CD4-positive, alpha-beta memory T cell (primary cell): ENCODE results near the gene ZFP91. TPM values are rescaled to one million over a fixed set of nuclear protein-coding genes. Genes with fewer than 3 reads are reported as not detected.
A peak's percentile ranks its signal among the peaks of the same experiment; 100 is the strongest.

Experiments used
- CTCF ChIA-PET: fragments of 350-600 bp; sonication (Branson Sonifier 250); formaldehyde crosslinking; loops from one replicate; lab custom pipeline; 2021; ENCODE audit warnings: inconsistent platforms; ENCODE audit not compliant: partially characterized antibody; lab: Charles Lee
- POLR2A ChIA-PET: fragments of 350-600 bp; sonication (Branson Sonifier 250); formaldehyde crosslinking; loops from one replicate; lab custom pipeline; 2021; ENCODE audit not compliant: partially characterized antibody; lab: Charles Lee
- DNase-seq, 5 donors: peaks; one replicate each; pipeline versions ENCODE4 v3.0.0 to v3.0.0-alpha.2; 2020 to 2022; ENCODE audit warnings: mixed read lengths in 1 of 5
- H3K27ac ChIP-seq: one replicate; pipeline ENCODE4 v1.7.0; 2013; ENCODE audit warnings: low read depth, low read length
- H3K27me3 ChIP-seq: 2 replicates; pipeline ENCODE4 v1.7.0; 2013; ENCODE audit warnings: mild to moderate bottlenecking, low read length, moderate library complexity; ENCODE audit not compliant: insufficient read depth
- H3K36me3 ChIP-seq: 2 replicates; pipeline ENCODE4 v1.7.0; 2013; ENCODE audit warnings: mild to moderate bottlenecking, low read length, moderate library complexity; ENCODE audit not compliant: insufficient read depth
- H3K4me1 ChIP-seq: 2 replicates; pipeline ENCODE4 v1.7.0; 2013; ENCODE audit warnings: mild to moderate bottlenecking, low read length, moderate library complexity; ENCODE audit not compliant: insufficient read depth
- H3K4me3 ChIP-seq, 2 donors: one replicate each; pipeline ENCODE4 v1.7.0; 2013; ENCODE audit warnings: low read length in 2 of 2, mild to moderate bottlenecking in 1 of 2
- H3K9me3 ChIP-seq, 2 donors: one replicate each; pipeline ENCODE4 v1.7.0; 2013; ENCODE audit warnings: low read length in 2 of 2, control low read depth in 1 of 2; ENCODE audit not compliant: control insufficient read depth in 1 of 2
- H3K27ac Mint-ChIP-seq, 7 donors: one replicate each; pipeline ENCODE4 v1.8.0; 2020 to 2021; ENCODE audit warnings: mixed read lengths in 7 of 7, mild to moderate bottlenecking in 6 of 7, inconsistent platforms in 3 of 7, moderate library complexity in 3 of 7
- H3K27me3 Mint-ChIP-seq, 2 donors: one replicate each; pipeline ENCODE4 v1.8.0; 2020 to 2021; ENCODE audit warnings: mixed read lengths in 2 of 2
- H3K36me3 Mint-ChIP-seq, 2 donors: one replicate each; pipeline ENCODE4 v1.8.0; 2020 to 2021; ENCODE audit warnings: mixed read lengths in 2 of 2, inconsistent platforms in 1 of 2, mild to moderate bottlenecking in 1 of 2
- H3K4me1 Mint-ChIP-seq, 4 donors: one replicate each; pipeline ENCODE4 v1.8.0; 2020 to 2021; ENCODE audit warnings: mixed read lengths in 4 of 4, mild to moderate bottlenecking in 1 of 4
- H3K4me3 Mint-ChIP-seq, 8 donors: one replicate each; pipeline ENCODE4 v1.8.0; 2020 to 2021; ENCODE audit warnings: mixed read lengths in 8 of 8, mild to moderate bottlenecking in 7 of 8, moderate library complexity in 6 of 8, inconsistent platforms in 3 of 8
- H3K9me3 Mint-ChIP-seq, 8 donors: one replicate each; pipeline ENCODE4 v1.8.0; 2020 to 2021; ENCODE audit warnings: mixed read lengths in 8 of 8, mild to moderate bottlenecking in 5 of 8, inconsistent platforms in 3 of 8, moderate library complexity in 1 of 8
- intact Hi-C: fragments of 100-400 bp; cut with micrococcal nuclease; formaldehyde crosslinking; loops from one replicate; pipeline ENCODE4 v1.15.1; 2023
- polyA plus RNA-seq, 2 donors: library from polyadenylated mRNA; unstranded; fragments of 300-500 nt; fragmentation: Illumina TruSeq; gene quantifications; one replicate each; pipeline ENCODE4 v1.2.3, GENCODE V29; 2021
- total RNA-seq, 2 experiments: library from RNA; stranded (reverse); gene quantifications; one replicate each; pipeline ENCODE4 v1.2.3, GENCODE V29; 2021

ZFP91 gene
- total and polyA plus RNA-seq, 4 experiments from 2014 or later = 3.8 to 38.4 (median 22.7) TPM

DNA sequence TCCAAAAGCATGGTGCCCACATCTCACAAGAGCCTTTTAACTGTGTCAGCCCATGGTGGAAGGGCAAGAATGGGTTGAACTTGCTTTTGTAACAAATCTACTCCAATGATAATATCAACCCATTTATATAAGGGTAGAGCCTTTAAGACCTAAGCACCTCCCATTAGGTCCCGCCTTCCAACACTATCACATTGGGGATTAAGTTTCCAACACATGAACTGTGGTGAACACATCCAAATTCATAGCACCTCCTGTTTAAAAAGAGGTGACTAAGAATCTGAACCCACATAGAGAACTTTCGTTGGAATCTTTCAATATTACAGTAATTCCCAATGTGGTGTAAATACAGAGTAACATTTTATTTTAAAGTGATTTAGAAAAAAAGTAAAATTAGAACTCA is 34.4 kb downstream of the ZFP91 start:
- Mint-ChIP-seq H3K4me1 (peaks cover 9 to 16% (median 10%) of the 10 kb centered on the region in 4 donors), H3K4me3 (no peak overlapping the region), H3K36me3 (peaks cover 71 to 81% of the 10 kb centered on the region in 2 donors), H3K27ac (no peak overlapping the region), H3K27me3 (no peaks in the 10 kb centered on the region), H3K9me3 (no peaks in the 10 kb centered on the region)
- H3K9me3 ChIP-seq = no peaks in the 10 kb centered on the region
- H3K4me3 ChIP-seq = no peak overlapping the region
- no peaks in the 10 kb centered on the region for H3K4me1 ChIP-seq
- H3K27me3 ChIP-seq = no peaks in the 10 kb centered on the region
- H3K27ac ChIP-seq = no peak overlapping the region
- ChIA-PET POLR2A (no interaction called here), CTCF (interaction anchor here (1.1 to 2.8 kb wide), 3 partner anchors 16 to 46 kb away, joined by 3 to 8 read pairs (median 7); no protein-coding TSS in a partner anchor)
- intact Hi-C loops = loop anchor here (10.0 kb wide), 1 partner anchor 48 kb away; no protein-coding TSS in a partner anchor
- H3K36me3 ChIP-seq = peaks cover 80% of the 10 kb centered on the region
- DNase-seq = no peak

DNA sequence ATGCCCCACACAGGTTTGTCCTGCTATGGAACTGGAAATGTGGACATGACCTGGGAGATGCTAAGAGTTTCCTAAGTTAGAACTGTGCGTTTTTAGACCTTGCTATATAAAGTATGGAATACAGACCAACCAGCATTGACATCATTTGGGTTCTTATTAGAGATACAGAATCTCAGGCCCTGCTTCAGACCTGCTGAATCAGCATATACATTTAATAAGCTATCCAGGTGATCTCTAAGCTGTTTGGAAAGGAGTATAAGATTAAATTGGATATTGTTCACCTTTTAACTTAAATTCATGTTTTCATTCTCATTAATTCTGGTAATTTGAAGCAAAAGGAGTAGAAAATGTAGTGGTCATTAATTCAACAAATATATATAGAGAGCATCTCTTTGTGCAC is 36.7 kb downstream of the ZFP91 start:
- POLR2A ChIA-PET = no interaction called here
- Histone ChIP-seq H3K27ac (no peak overlapping the region), H3K4me1 (no peaks in the 10 kb centered on the region), H3K4me3 (no peak overlapping the region), H3K36me3 (peaks cover 80% of the 10 kb centered on the region), H3K9me3 (no peaks in the 10 kb centered on the region), H3K27me3 (no peaks in the 10 kb centered on the region)
- Mint-ChIP-seq H3K36me3 (peaks cover 80 to 90% of the 10 kb centered on the region in 2 donors), H3K9me3 (no peaks in the 10 kb centered on the region), H3K27me3 (no peaks in the 10 kb centered on the region), H3K4me3 (no peak overlapping the region), H3K27ac (peak overlapping the region in 1 of 7 donors; percentile 78), H3K4me1 (peaks cover 0 to 8% (median 5%) of the 10 kb centered on the region in 4 donors)
- no peak for DNase-seq
- CTCF ChIA-PET = interaction anchor here (1.0 kb wide), 1 partner anchor 47 kb away, joined by 4 read pairs; no protein-coding TSS in a partner anchor
- intact Hi-C loops = loop anchor here (10.0 kb wide), 1 partner anchor 51 kb away; no protein-coding TSS in a partner anchor

- POLR2A ChIA-PET = no interaction called here
These were observed 37.7 kb downstream of the ZFP91 start for GRCh38 chr11:58616594-58616993.

DNA sequence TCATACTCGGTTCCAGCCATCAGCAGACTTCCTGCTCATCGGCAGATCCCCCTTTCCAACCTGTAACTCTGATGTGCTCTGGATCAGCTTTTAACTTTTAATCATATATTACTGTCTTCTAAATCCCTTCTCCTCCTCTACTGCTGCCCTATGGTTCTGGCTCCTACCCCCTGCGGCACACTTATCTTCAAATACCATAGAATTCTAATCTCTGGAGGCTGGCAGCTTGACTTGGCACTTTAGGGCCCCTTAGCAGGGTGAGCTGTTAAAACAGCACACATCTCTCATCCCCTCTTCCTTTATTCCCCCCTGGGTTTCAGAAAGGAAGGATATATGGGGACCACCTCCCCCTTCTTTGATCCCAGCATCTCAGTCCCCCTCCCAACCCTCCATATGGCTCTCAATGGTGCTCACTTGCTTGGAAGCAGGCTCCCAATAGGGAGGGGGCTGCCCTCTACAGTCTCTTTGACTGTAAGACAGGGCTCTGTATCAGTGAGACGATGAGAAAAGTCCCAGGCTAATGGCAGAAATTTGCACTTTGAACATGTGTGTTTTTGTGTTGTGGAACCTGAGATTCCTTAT is 39.2 kb downstream of the ZFP91 start:
- Mint-ChIP-seq H3K27ac (peak overlapping the region in 4 of 7 donors; percentile 28 to 68 (median 44)), H3K36me3 (peaks cover 65 to 81% of the 10 kb centered on the region in 2 donors), H3K4me3 (no peak overlapping the region), H3K4me1 (peaks cover 0 to 4% (median 0%) of the 10 kb centered on the region in 4 donors), H3K9me3 (no peaks in the 10 kb centered on the region), H3K27me3 (no peaks in the 10 kb centered on the region)
- no peaks in the 10 kb centered on the region for H3K4me1 ChIP-seq
- no peak for DNase-seq
- no peak overlapping the region for H3K27ac ChIP-seq
- intact Hi-C loops = loop anchor here (1.0 to 10.0 kb wide), 2 partner anchors 39 to 53 kb away; partner anchors contain the start of gene ZFP91
- no peak overlapping the region for H3K4me3 ChIP-seq
- peaks cover 66% of the 10 kb centered on the region for H3K36me3 ChIP-seq
- ChIA-PET POLR2A (no interaction called here), CTCF (interaction anchor here (2.3 kb wide), 1 partner anchor 50 kb away, joined by 9 read pairs; no protein-coding TSS in a partner anchor)
- no peaks in the 10 kb centered on the region for H3K27me3 ChIP-seq
- no peaks in the 10 kb centered on the region for H3K9me3 ChIP-seq

More at GRCh38 chr11:58616594-58616993, 37.7 kb downstream of the ZFP91 start:
- H3K9me3 Mint-ChIP-seq = no peaks in the 10 kb centered on the region
- no peak overlapping the region for H3K4me3 Mint-ChIP-seq
- CTCF ChIA-PET = no interaction called here
- no peaks in the 10 kb centered on the region for H3K27me3 Mint-ChIP-seq
- Histone ChIP-seq H3K4me3 (no peak overlapping the region), H3K36me3 (peaks cover 70% of the 10 kb centered on the region), H3K9me3 (no peaks in the 10 kb centered on the region), H3K27ac (no peak overlapping the region), H3K4me1 (no peaks in the 10 kb centered on the region), H3K27me3 (no peaks in the 10 kb centered on the region)
- DNase-seq = no peak
- H3K36me3 Mint-ChIP-seq = peaks cover 71 to 82% of the 10 kb centered on the region in 2 donors
- H3K4me1 Mint-ChIP-seq = peaks cover 0 to 3% (median 2%) of the 10 kb centered on the region in 4 donors
- peak overlapping the region in 1 of 7 donors; percentile 9 for H3K27ac Mint-ChIP-seq
- intact Hi-C loops = loop anchor here (10.0 kb wide), 1 partner anchor 52 kb away; no protein-coding TSS in a partner anchor

DNA sequence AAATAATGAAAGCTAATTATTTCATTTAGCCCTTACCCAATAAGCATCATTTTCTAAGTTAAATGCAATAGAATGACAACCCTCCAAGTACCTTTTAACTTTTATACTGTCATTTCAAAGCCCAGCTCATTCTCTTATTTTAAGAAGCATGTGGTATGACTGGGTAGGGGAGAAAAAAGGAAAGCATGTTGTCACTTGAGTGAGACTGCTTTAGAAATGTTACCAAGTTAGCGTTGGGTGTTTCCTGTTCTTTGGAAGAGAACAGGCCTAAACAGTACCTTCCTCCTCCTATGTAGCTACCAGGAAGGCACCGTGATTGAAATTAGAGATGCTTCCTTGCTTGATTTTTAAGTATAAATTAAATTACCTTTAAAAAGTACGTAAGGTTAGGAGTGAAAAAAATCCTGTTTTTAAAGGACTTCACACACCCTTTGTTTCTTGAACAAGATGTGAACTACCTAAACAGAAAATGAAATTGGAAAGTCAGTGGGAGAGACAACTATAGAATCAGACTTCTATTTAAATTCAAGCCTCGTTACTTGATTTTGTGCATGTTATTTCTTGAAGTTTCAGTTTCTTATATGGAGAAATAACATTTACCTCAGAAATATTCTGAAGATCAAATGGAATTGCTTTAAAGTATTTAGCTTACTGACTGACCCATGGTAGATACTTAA is 42.9 kb downstream of the ZFP91 start:
- Mint-ChIP-seq H3K9me3 (no peaks in the 10 kb centered on the region), H3K4me3 (no peak overlapping the region), H3K36me3 (peaks cover 51 to 72% of the 10 kb centered on the region in 2 donors), H3K4me1 (peaks cover 0 to 3% (median 0%) of the 10 kb centered on the region in 4 donors), H3K27me3 (no peaks in the 10 kb centered on the region), H3K27ac (peak overlapping the region in 1 of 7 donors; percentile 36)
- ChIA-PET CTCF (interaction anchor here (0.9 to 1.4 kb wide), 5 partner anchors 8 to 54 kb away, joined by 3 to 6 read pairs (median 4); no protein-coding TSS in a partner anchor), POLR2A (no interaction called here)
- Histone ChIP-seq H3K9me3 (no peaks in the 10 kb centered on the region), H3K4me3 (no peak overlapping the region), H3K27me3 (no peaks in the 10 kb centered on the region), H3K27ac (no peak overlapping the region), H3K4me1 (no peaks in the 10 kb centered on the region), H3K36me3 (peaks cover 43% of the 10 kb centered on the region)
- DNase-seq = no peak
- intact Hi-C loops = no loop called here

DNA sequence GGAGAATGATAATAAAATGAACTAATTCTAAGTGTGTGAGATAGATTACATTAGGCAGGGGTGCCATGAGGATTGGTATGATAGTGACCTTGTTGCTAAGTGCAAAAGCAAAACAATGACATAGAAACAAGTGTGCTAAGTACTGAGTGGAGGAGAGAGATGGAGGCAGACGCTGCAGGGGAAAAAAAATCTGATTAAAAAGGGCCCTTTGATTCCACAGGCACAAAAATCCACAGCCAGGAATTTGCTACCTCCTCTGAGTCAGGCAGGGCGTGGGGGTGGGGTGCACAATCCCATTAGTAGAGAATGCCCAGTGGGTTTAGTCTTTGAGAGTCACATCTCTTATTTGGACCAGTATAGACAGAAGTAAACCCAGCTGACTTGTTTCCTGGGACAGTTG is 43.5 kb downstream of the ZFP91 start, which contains the start of gene CNTF:
Gene CNTF (plus strand): TSS at position 322 of the 400 bp plus-strand sequence. CDS start 88 bp downstream, outside the sequence.
- H3K4me1 Mint-ChIP-seq = peaks cover 0 to 3% (median 0%) of the 10 kb centered on the region in 4 donors
- no peaks in the 10 kb centered on the region for H3K9me3 Mint-ChIP-seq
- ChIA-PET POLR2A (no interaction called here), CTCF (interaction anchor here (0.9 to 1.4 kb wide), 5 partner anchors 10 to 55 kb away, joined by 3 to 6 read pairs (median 4); no protein-coding TSS in a partner anchor)
- H3K27me3 Mint-ChIP-seq = no peaks in the 10 kb centered on the region
- H3K9me3 ChIP-seq = no peaks in the 10 kb centered on the region
- no peaks in the 10 kb centered on the region for H3K4me1 ChIP-seq
- no peak for DNase-seq
- no peaks in the 10 kb centered on the region for H3K27me3 ChIP-seq
- no peak within 1 kb of the TSS for H3K4me3 Mint-ChIP-seq
- H3K36me3 Mint-ChIP-seq = peaks cover 47 to 68% of the 10 kb centered on the region in 2 donors
- peaks cover 37% of the 10 kb centered on the region for H3K36me3 ChIP-seq
- H3K4me3 ChIP-seq = no peak within 1 kb of the TSS
- H3K27ac ChIP-seq = no peak within 1 kb of the TSS
- intact Hi-C loops = no loop called here
- H3K27ac Mint-ChIP-seq = peak within 1 kb of the TSS in 4 of 7 donors; percentile 27 to 81 (median 35)

DNA sequence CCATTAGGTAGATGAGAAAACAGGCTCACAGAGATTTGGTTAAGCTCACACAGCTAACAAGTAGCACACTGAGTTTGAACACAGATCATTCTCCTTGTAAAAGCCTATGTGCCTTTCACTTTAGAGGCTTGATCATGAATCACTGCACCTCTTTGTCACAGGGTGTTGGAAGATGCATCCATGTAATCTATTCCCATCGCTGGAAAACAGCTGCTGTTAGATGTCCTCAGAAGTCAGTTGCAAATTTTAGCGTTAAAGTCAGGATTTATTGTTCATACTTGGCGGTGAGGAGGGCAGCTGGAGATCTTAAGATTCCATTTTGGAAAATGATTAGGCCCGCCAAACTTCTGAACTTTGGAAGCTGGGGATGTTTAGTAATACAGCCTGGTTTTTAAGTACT is 46.2 kb downstream of the ZFP91 start:
- peaks cover 0 to 5% (median 4%) of the 10 kb centered on the region in 4 donors for H3K4me1 Mint-ChIP-seq
- Histone ChIP-seq H3K4me3 (no peak overlapping the region), H3K36me3 (peaks cover 18% of the 10 kb centered on the region), H3K4me1 (no peaks in the 10 kb centered on the region), H3K27ac (no peak overlapping the region), H3K27me3 (no peaks in the 10 kb centered on the region), H3K9me3 (no peaks in the 10 kb centered on the region)
- no peak overlapping the region for H3K27ac Mint-ChIP-seq
- no peaks in the 10 kb centered on the region for H3K9me3 Mint-ChIP-seq
- CTCF ChIA-PET = interaction anchor here (1.1 to 1.7 kb wide), 2 partner anchors 49 to 57 kb away, joined by 3 to 5 read pairs; no protein-coding TSS in a partner anchor
- H3K4me3 Mint-ChIP-seq = no peak overlapping the region
- no peaks in the 10 kb centered on the region for H3K27me3 Mint-ChIP-seq
- peaks cover 24 to 41% of the 10 kb centered on the region in 2 donors for H3K36me3 Mint-ChIP-seq
- intact Hi-C loops = no loop called here
- DNase-seq = no peak
- POLR2A ChIA-PET = no interaction called here
